Right atrium auricular region (tissue), 2 donors: ENCODE results near the gene FGD5. TPM values are rescaled to one million over a fixed set of nuclear protein-coding genes. Genes with fewer than 3 reads are reported as not detected.

Experiments used
- DNase-seq: peaks from one replicate; pipeline ENCODE4 v3.0.0-alpha.2; 2019; ENCODE audit warnings: low spot score
- H3K27ac ChIP-seq, 2 donors: fragments of 200-600 bp; sonication (generic); 1 replicate in 1 of 2; 2 replicates in 1 of 2; pipeline ENCODE4 v1.5.1; 2016 to 2019
- H3K27me3 ChIP-seq, 2 donors: fragments of 200-600 bp; sonication (generic); one replicate each; pipeline versions ENCODE4 v1.5.1 to v1.6.0; 2017 to 2019
- H3K36me3 ChIP-seq: fragments of 200-600 bp; sonication (generic); one replicate; pipeline ENCODE4 v1.5.1; 2016
- H3K4me1 ChIP-seq, 2 donors: fragments of 200-600 bp; sonication (generic); one replicate each; pipeline versions ENCODE4 v1.5.1 to v1.6.0; 2017 to 2019
- H3K4me3 ChIP-seq, 2 donors: fragments of 200-600 bp; sonication (generic); 1 replicate in 1 of 2; 2 replicates in 1 of 2; pipeline ENCODE4 v1.5.1; 2017 to 2019; ENCODE audit warnings: mild to moderate bottlenecking in 1 of 2, moderate library complexity in 1 of 2
- H3K9me3 ChIP-seq, 2 donors: fragments of 200-600 bp; sonication (generic); one replicate each; pipeline ENCODE4 v1.5.1; 2019
- CTCF ChIP-seq, 2 donors: fragments of 200-600 bp; sonication (generic); IDR thresholded peaks; one replicate each; pipeline ENCODE4 v1.5.1; 2019; ENCODE audit warnings: antibody characterized with exemption in 2 of 2
- total RNA-seq, 2 donors: library from RNA; depleted of rRNA; stranded (reverse); fragments of >200 nt; gene quantifications; one replicate each; pipeline ENCODE4 v1.1.0, GENCODE V29; 2016

Gene FGD5
- total RNA-seq, 2 donors from 2014 or later, result 9.6 to 18.8 TPM

- TF ChIP-seq CTCF (IDR thresholded peaks at IDR 0.05), result no peak
- Histone ChIP-seq H3K4me3 (no peak overlapping the region), H3K36me3 (no peaks in the 10 kb centered on the region), H3K9me3 (no peaks in the 10 kb centered on the region), H3K27ac (no peak overlapping the region), H3K4me1 (peaks cover 0 to 34% of the 10 kb centered on the region in 2 donors), H3K27me3 (no peaks in the 10 kb centered on the region)
- no peak for DNase-seq
Observed at GRCh38 chr3:14866627-14867026, 47.9 kb downstream of the FGD5 start.

GRCh38 chr3:14867936-14868570 is 49.3 kb downstream of the FGD5 start:
- no peak overlapping the region for H3K27ac ChIP-seq
- DNase-seq, result no peak

GRCh38 chr3:14869917-14870782 is 51.4 kb downstream of the FGD5 start:
- TF ChIP-seq CTCF (IDR thresholded peaks at IDR 0.05), result no peak
- H3K27me3 ChIP-seq, result no peaks in the 10 kb centered on the region
- no peak for DNase-seq
- peaks cover 0 to 12% of the 10 kb centered on the region in 2 donors for H3K4me1 ChIP-seq
- H3K4me3 ChIP-seq, result no peak overlapping the region
- H3K27ac ChIP-seq, result no peak overlapping the region
- H3K9me3 ChIP-seq, result no peaks in the 10 kb centered on the region
- H3K36me3 ChIP-seq, result no peaks in the 10 kb centered on the region

More at GRCh38 chr3:14867936-14868570, 49.3 kb downstream of the FGD5 start:
- no peaks in the 10 kb centered on the region for H3K9me3 ChIP-seq
- no peaks in the 10 kb centered on the region for H3K27me3 ChIP-seq
- H3K4me3 ChIP-seq, result no peak overlapping the region
- TF ChIP-seq CTCF (IDR thresholded peaks at IDR 0.05), result no peak
- peaks cover 0 to 20% of the 10 kb centered on the region in 2 donors for H3K4me1 ChIP-seq
- no peaks in the 10 kb centered on the region for H3K36me3 ChIP-seq

- no peak for TF ChIP-seq CTCF (IDR thresholded peaks at IDR 0.05)
- Histone ChIP-seq H3K4me3 (no peak overlapping the region), H3K4me1 (peaks cover 0 to 17% of the 10 kb centered on the region in 2 donors), H3K27me3 (no peaks in the 10 kb centered on the region), H3K9me3 (no peaks in the 10 kb centered on the region), H3K27ac (no peak overlapping the region), H3K36me3 (no peaks in the 10 kb centered on the region)
- DNase-seq, result no peak
Observed at GRCh38 chr3:14870783-14871060, 52.0 kb downstream of the FGD5 start.

- Histone ChIP-seq H3K9me3 (no peaks in the 10 kb centered on the region), H3K27me3 (no peaks in the 10 kb centered on the region), H3K36me3 (no peaks in the 10 kb centered on the region), H3K4me3 (no peak overlapping the region), H3K4me1 (peaks cover 0 to 21% of the 10 kb centered on the region in 2 donors), H3K27ac (no peak overlapping the region)
- no peak for TF ChIP-seq CTCF (IDR thresholded peaks at IDR 0.05)
- DNase-seq, result no peak
Observed at GRCh38 chr3:14871456-14872200, 52.9 kb downstream of the FGD5 start.
